ENCODE measurements around the gene FHOD3. TPM values are rescaled to one million over a fixed set of nuclear protein-coding genes. Genes with fewer than 3 reads are reported as not detected.
A peak's percentile ranks its signal among the peaks of the same experiment; 100 is the strongest.

FHOD3 gene
- total and polyA plus RNA-seq, 9 of the 15 experiments (the other 6 are each of a cell fraction or from before 2014, with no cell fraction given): 0.11 TPM; not detected in 8

DNA sequence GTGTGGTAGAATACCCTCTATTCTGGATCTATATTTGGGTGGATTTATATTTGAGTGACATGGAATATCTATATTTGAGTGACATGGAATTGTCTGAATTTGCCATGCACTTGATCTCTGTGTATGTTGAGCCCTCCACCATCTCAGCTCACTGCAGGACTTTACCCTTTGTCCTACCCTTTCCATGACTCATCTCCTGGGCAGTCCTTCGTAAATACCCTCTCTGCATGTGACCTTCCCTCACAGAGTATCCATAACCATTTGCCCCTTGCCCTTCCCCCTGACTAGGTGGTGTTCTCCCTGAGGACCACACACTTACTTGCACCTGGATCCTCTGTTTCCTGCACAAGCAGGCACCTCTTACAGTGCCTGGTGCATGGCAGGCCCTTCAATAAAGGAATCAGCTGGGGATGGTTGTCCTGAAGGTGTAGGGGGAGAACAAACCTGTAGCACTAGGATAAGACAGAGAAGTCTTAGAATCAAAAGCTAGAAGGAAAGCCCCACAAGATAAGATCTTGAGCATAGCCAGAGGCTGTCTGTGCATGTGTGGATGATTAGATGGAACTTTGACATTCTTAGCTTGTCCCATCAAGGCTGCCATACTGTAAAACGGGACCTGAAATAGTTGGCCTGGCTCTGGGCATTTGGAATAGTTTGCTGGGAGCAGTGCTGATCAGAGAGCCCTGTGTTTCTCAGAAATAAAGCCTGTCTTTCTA is 230.4 kb downstream of the FHOD3 start (continued):
- TF ChIP-seq, protein P1, sequence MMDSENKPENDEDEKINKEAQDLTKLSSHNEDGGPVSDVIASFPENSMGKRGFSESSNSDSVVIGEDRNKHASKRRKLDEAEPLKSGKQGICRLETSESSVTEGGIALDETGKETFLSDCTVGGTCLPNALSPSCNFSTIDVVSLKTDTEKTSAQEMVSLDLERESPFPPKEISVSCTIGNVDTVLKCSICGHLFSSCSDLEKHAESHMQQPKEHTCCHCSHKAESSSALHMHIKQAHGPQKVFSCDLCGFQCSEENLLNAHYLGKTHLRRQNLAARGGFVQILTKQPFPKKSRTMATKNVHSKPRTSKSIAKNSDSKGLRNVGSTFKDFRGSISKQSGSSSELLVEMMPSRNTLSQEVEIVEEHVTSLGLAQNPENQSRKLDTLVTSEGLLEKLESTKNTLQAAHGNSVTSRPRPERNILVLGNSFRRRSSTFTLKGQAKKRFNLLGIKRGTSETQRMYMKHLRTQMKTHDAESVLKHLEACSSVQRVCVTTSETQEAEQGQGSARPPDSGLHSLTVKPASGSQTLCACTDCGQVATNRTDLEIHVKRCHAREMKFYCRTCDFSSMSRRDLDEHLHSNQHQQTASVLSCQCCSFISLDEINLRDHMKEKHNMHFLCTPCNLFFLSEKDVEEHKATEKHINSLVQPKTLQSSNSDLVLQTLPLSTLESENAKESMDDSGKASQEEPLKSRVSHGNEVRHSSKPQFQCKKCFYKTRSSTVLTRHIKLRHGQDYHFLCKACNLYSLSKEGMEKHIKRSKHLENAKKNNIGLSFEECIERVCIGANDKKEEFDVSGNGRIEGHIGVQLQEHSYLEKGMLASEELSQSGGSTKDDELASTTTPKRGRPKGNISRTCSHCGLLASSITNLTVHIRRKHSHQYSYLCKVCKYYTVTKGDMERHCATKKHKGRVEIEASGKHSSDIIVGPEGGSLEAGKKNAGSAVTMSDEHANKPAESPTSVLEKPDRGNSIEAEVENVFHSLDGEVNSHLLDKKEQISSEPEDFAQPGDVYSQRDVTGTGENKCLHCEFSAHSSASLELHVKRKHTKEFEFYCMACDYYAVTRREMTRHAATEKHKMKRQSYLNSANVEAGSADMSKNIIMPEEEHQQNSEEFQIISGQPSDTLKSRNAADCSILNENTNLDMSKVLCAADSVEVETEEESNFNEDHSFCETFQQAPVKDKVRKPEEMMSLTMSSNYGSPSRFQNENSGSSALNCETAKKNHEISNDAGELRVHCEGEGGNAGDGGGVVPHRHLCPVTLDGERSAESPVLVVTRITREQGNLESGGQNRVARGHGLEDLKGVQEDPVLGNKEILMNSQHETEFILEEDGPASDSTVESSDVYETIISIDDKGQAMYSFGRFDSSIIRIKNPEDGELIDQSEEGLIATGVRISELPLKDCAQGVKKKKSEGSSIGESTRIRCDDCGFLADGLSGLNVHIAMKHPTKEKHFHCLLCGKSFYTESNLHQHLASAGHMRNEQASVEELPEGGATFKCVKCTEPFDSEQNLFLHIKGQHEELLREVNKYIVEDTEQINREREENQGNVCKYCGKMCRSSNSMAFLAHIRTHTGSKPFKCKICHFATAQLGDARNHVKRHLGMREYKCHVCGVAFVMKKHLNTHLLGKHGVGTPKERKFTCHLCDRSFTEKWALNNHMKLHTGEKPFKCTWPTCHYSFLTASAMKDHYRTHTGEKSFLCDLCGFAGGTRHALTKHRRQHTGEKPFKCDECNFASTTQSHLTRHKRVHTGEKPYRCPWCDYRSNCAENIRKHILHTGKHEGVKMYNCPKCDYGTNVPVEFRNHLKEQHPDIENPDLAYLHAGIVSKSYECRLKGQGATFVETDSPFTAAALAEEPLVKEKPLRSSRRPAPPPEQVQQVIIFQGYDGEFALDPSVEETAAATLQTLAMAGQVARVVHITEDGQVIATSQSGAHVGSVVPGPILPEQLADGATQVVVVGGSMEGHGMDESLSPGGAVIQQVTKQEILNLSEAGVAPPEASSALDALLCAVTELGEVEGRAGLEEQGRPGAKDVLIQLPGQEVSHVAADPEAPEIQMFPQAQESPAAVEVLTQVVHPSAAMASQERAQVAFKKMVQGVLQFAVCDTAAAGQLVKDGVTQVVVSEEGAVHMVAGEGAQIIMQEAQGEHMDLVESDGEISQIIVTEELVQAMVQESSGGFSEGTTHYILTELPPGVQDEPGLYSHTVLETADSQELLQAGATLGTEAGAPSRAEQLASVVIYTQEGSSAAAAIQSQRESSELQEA (IDR thresholded peaks at IDR 0.05; ENCODE audit: low read depth): peak; percentile 65; the same call in 1 of the 2 replicates

Data from K562 (cell line).